ENCODE measurements around the gene APOBEC2. TPM values are rescaled to one million over a fixed set of nuclear protein-coding genes. Genes with fewer than 3 reads are reported as not detected.
A peak's percentile ranks its signal among the peaks of the same experiment; 100 is the strongest.

APOBEC2 gene
- total RNA-seq, 1 donor from 2014 or later: not detected

- Histone ChIP-seq H2AFZ (replicated peaks) (peak overlapping the region; percentile 85), H3K27ac (no peak overlapping the region), H3K9ac (no peak overlapping the region), H3F3A (ENCODE audit: low read depth) (peaks cover 18% of the 10 kb centered on the region), H4K20me1 (ENCODE audit: low read depth) (no peaks in the 10 kb centered on the region), H3K36me3 (no peaks in the 10 kb centered on the region), H3K4me2 (peak overlapping the region; percentile 72), H3K79me2 (ENCODE audit: low read depth) (no peaks in the 10 kb centered on the region), H3K4me1 (peaks cover 27% of the 10 kb centered on the region), H3K4me3 (peak overlapping the region; percentile 46), H3K9me3 (ENCODE audit: low read depth) (no peaks in the 10 kb centered on the region), H3K27me3 (no peaks in the 10 kb centered on the region)
- Mint-ChIP-seq H3K9me3 (no peaks in the 10 kb centered on the region), H3K27ac (peak overlapping the region; percentile 76), H3K4me3 (peak overlapping the region; percentile 80), H3K36me3 (peaks cover 8% of the 10 kb centered on the region), H3K4me1 (peaks cover 32% of the 10 kb centered on the region), H3K27me3 (ENCODE audit: insufficient read depth, low read depth) (no peaks in the 10 kb centered on the region)
- peak; percentile 28 for TF ChIP-seq EZH2 (IDR thresholded peaks at IDR 0.05)
- TF ChIP-seq CTCF (IDR thresholded peaks at IDR 0.05): peak; percentile 100
- TF ChIP-seq EZH2phosphoT487 (IDR thresholded peaks at IDR 0.05): no peak
- peak; percentile 89 for DNase-seq (ENCODE audit: low spot score)
These were observed 25.0 kb upstream of the APOBEC2 start for GRCh38 chr6:41027799-41028560.

GRCh38 chr6:41028561-41029412 is 24.2 kb upstream of the APOBEC2 start:
- no peaks in the 10 kb centered on the region for H3K9me3 ChIP-seq (ENCODE audit: low read depth)
- no peak overlapping the region for H3K9ac ChIP-seq
- H3K79me2 ChIP-seq (ENCODE audit: low read depth): no peaks in the 10 kb centered on the region
- Mint-ChIP-seq H3K4me1 (peaks cover 32% of the 10 kb centered on the region), H3K9me3 (no peaks in the 10 kb centered on the region), H3K27me3 (ENCODE audit: insufficient read depth, low read depth) (no peaks in the 10 kb centered on the region), H3K36me3 (peaks cover 8% of the 10 kb centered on the region), H3K4me3 (peak overlapping the region; percentile 61), H3K27ac (peak overlapping the region; percentile 33)
- DNase-seq (ENCODE audit: low spot score): peak; percentile 32
- H3K27me3 ChIP-seq: no peaks in the 10 kb centered on the region
- H4K20me1 ChIP-seq (ENCODE audit: low read depth): no peaks in the 10 kb centered on the region
- peaks cover 18% of the 10 kb centered on the region for H3F3A ChIP-seq (ENCODE audit: low read depth)
- peaks cover 27% of the 10 kb centered on the region for H3K4me1 ChIP-seq
- H2AFZ ChIP-seq (replicated peaks): peak overlapping the region; percentile 85
- TF ChIP-seq CTCF (IDR thresholded peaks at IDR 0.05) (no peak), EZH2phosphoT487 (IDR thresholded peaks at IDR 0.05) (no peak), EZH2 (IDR thresholded peaks at IDR 0.05) (no peak)
- no peaks in the 10 kb centered on the region for H3K36me3 ChIP-seq
- peak overlapping the region; percentile 72 for H3K4me2 ChIP-seq
- H3K4me3 ChIP-seq: peak overlapping the region; percentile 46
- H3K27ac ChIP-seq: no peak overlapping the region

GRCh38 chr6:41032830-41033229 is 20.2 kb upstream of the APOBEC2 start:
- no peak overlapping the region for H3K4me3 ChIP-seq
- no peak overlapping the region for H3K9ac ChIP-seq
- Mint-ChIP-seq H3K4me3 (no peak overlapping the region), H3K27me3 (ENCODE audit: insufficient read depth, low read depth) (no peaks in the 10 kb centered on the region), H3K4me1 (peaks cover 20% of the 10 kb centered on the region), H3K36me3 (peaks cover 1% of the 10 kb centered on the region), H3K9me3 (no peaks in the 10 kb centered on the region), H3K27ac (no peak overlapping the region)
- TF ChIP-seq EZH2phosphoT487 (IDR thresholded peaks at IDR 0.05): no peak
- H2AFZ ChIP-seq (replicated peaks): no peak overlapping the region
- H3K9me3 ChIP-seq (ENCODE audit: low read depth): no peaks in the 10 kb centered on the region
- no peak overlapping the region for H3K27ac ChIP-seq
- H3K27me3 ChIP-seq: no peaks in the 10 kb centered on the region
- H3K36me3 ChIP-seq: no peaks in the 10 kb centered on the region
- H3K79me2 ChIP-seq (ENCODE audit: low read depth): no peaks in the 10 kb centered on the region
- no peak for DNase-seq (ENCODE audit: low spot score)
- H4K20me1 ChIP-seq (ENCODE audit: low read depth): no peaks in the 10 kb centered on the region
- H3K4me1 ChIP-seq: peaks cover 14% of the 10 kb centered on the region
- peaks cover 11% of the 10 kb centered on the region for H3F3A ChIP-seq (ENCODE audit: low read depth)
- no peak overlapping the region for H3K4me2 ChIP-seq
